IMR-90 (cell line): ENCODE measurements around the gene AGBL1. TPM values are rescaled to one million over a fixed set of nuclear protein-coding genes. Genes with fewer than 3 reads are reported as not detected.

ENCODE experiments used
- ATAC-seq: fragments of 200-7000 bp; cut with Tn5 transposase; 2 replicates; pipeline ENCODE4 v1.9.1; 2020; ENCODE audit warnings: low read depth, mild to moderate bottlenecking, moderate library complexity
- BruUV-seq: library from RNA; stranded (reverse); fragments of 400-500 nt; replicated peaks from 2 replicates; lab custom pipeline; 2021; lab: Mats Ljungman, UMichigan
- CTCF ChIA-PET: fragments of 300-600 bp; formaldehyde crosslinking; extraction: SDS; loops from one replicate; lab custom pipeline; 2021; ENCODE audit warnings: antibody characterized with exemption; lab: Yijun Ruan, JAX
- POLR2A ChIA-PET: fragments of 300-600 bp; sonication (Branson Sonifier 250); formaldehyde crosslinking; loops from one replicate; lab custom pipeline; 2022; ENCODE audit warnings: antibody characterized with exemption; ENCODE audit not compliant: unreplicated experiment; lab: Charles Lee
- DNase-seq: peaks from one replicate; pipeline ENCODE4 v3.0.0; 2013
- H2AFZ ChIP-seq: replicated peaks from 2 replicates; pipeline ENCODE3; 2013; ENCODE audit warnings: low read length, mild to moderate bottlenecking; ENCODE audit not compliant: poor library complexity
- H2AK5ac ChIP-seq: 2 replicates; pipeline ENCODE4 v1.6.1; 2013; ENCODE audit warnings: low read depth, low read length, inconsistent platforms
- H2AK9ac ChIP-seq: replicated peaks from 2 replicates; pipeline ENCODE3; 2013; ENCODE audit warnings: mild to moderate bottlenecking, low read depth, low read length, moderate library complexity; ENCODE audit not compliant: poor library complexity
- H2BK120ac ChIP-seq: 2 replicates; pipeline ENCODE4 v1.6.1; 2013; ENCODE audit warnings: low read depth, low read length, inconsistent platforms
- H2BK15ac ChIP-seq: 3 replicates; pipeline ENCODE4 v1.6.1; 2013; ENCODE audit warnings: low read depth, low read length, inconsistent platforms
- H2BK20ac ChIP-seq: 2 replicates; pipeline ENCODE4 v1.6.1; 2013; ENCODE audit warnings: low read depth, mild to moderate bottlenecking, inconsistent platforms, low read length, moderate library complexity
- H2BK5ac ChIP-seq: 2 replicates; pipeline ENCODE4 v1.6.1; 2013; ENCODE audit warnings: mild to moderate bottlenecking, low read depth, low read length, inconsistent platforms; ENCODE audit not compliant: poor library complexity, severe bottlenecking
- H3K14ac ChIP-seq: replicated peaks from 2 replicates; pipeline ENCODE4 v1.6.1; 2013; ENCODE audit warnings: low read depth, low read length, inconsistent platforms
- H3K18ac ChIP-seq: 2 replicates; pipeline ENCODE4 v1.6.1; 2013; ENCODE audit warnings: low read depth, low read length, control low read depth
- H3K23ac ChIP-seq: 2 replicates; pipeline ENCODE4 v1.6.1; 2013; ENCODE audit warnings: low read depth, low read length, inconsistent platforms
- H3K27ac ChIP-seq: 2 replicates; pipeline ENCODE4 v1.5.1; 2013; ENCODE audit warnings: mild to moderate bottlenecking, control low read depth, low read length; ENCODE audit not compliant: insufficient read depth
- H3K27me3 ChIP-seq: 2 replicates; pipeline ENCODE4 v1.6.1; 2013; ENCODE audit warnings: low read length; ENCODE audit not compliant: control insufficient read depth, insufficient read depth
- H3K36me3 ChIP-seq: 2 replicates; pipeline ENCODE4 v1.6.1; 2013; ENCODE audit warnings: low read length, mixed read lengths; ENCODE audit not compliant: control insufficient read depth, insufficient read depth
- H3K4ac ChIP-seq: 2 replicates; pipeline ENCODE4 v1.6.1; 2013; ENCODE audit warnings: low read depth, low read length, inconsistent platforms
- H3K4me1 ChIP-seq: 2 replicates; pipeline ENCODE4 v1.6.1; 2013; ENCODE audit warnings: low read length, mixed read lengths; ENCODE audit not compliant: control insufficient read depth, insufficient read depth
- H3K4me2 ChIP-seq: 2 replicates; pipeline ENCODE4 v1.6.1; 2013; ENCODE audit warnings: low read depth, mild to moderate bottlenecking, control low read depth, low read length, moderate library complexity
- H3K4me3 ChIP-seq: 2 replicates; pipeline ENCODE4 v1.5.1; 2013; ENCODE audit warnings: low read depth, mild to moderate bottlenecking, control low read depth, low read length, moderate library complexity; ENCODE audit not compliant: insufficient read depth
- H3K56ac ChIP-seq: 2 replicates; pipeline ENCODE4 v1.6.1; 2013; ENCODE audit warnings: low read length, inconsistent platforms; ENCODE audit not compliant: insufficient read depth; ENCODE audit errors: extremely low read depth
- H3K79me1 ChIP-seq, 2 experiments: 2 replicates each; pipeline ENCODE4 v1.6.1; 2013; ENCODE audit warnings: low read length in 2 of 2, inconsistent platforms in 1 of 2, low read depth in 1 of 2
- H3K9ac ChIP-seq: 2 replicates; pipeline ENCODE4 v1.6.1; 2013; ENCODE audit warnings: low read depth, low read length, control low read depth
- H3K9me1 ChIP-seq: 2 replicates; pipeline ENCODE4 v1.6.1; 2013; ENCODE audit warnings: low read length, inconsistent platforms; ENCODE audit not compliant: insufficient read depth
- H3K9me3 ChIP-seq: 2 replicates; pipeline ENCODE4 v1.6.1; 2013; ENCODE audit warnings: low read length; ENCODE audit not compliant: control insufficient read depth, insufficient read depth
- H4K20me1 ChIP-seq: 2 replicates; pipeline ENCODE4 v1.6.1; 2013; ENCODE audit warnings: low read length, inconsistent platforms; ENCODE audit not compliant: insufficient read depth
- H4K5ac ChIP-seq: 2 replicates; pipeline ENCODE4 v1.6.1; 2013; ENCODE audit warnings: mild to moderate bottlenecking, low read depth, low read length, control low read depth
- H4K8ac ChIP-seq, 2 experiments: 2 replicates each; pipeline ENCODE4 v1.6.1; 2013; ENCODE audit warnings: low read depth in 2 of 2, low read length in 2 of 2, control low read depth in 1 of 2, inconsistent platforms in 1 of 2
- H4K91ac ChIP-seq: 2 replicates; pipeline ENCODE4 v1.6.1; 2013; ENCODE audit warnings: low read depth, low read length, inconsistent platforms; ENCODE audit not compliant: insufficient read depth
- BHLHE40 ChIP-seq: fragments of 150-350 bp; IDR thresholded peaks from 2 replicates; pipeline ENCODE4 v1.6.1; 2016; ENCODE audit warnings: mild to moderate bottlenecking, low read depth, low read length
- CEBPB ChIP-seq: IDR thresholded peaks from 2 replicates; pipeline ENCODE4 v1.6.1; 2012; ENCODE audit warnings: low read depth, low read length, improper control_type of control experiment
- CHD1 ChIP-seq: IDR thresholded peaks from 2 replicates; pipeline ENCODE4 v1.6.1; 2012; ENCODE audit warnings: low read depth, low read length, improper control_type of control experiment
- ELK1 ChIP-seq: fragments of 150-350 bp; IDR thresholded peaks from 2 replicates; pipeline ENCODE4 v1.6.1; 2016; ENCODE audit warnings: low read depth, mild to moderate bottlenecking, low read length, moderate library complexity, borderline replicate concordance
- MAFK ChIP-seq: IDR thresholded peaks from 2 replicates; pipeline ENCODE4 v1.6.1; 2012; ENCODE audit warnings: low read depth, low read length, improper control_type of control experiment
- MAZ ChIP-seq: IDR thresholded peaks from 2 replicates; pipeline ENCODE4 v1.6.1; 2012; ENCODE audit warnings: low read depth, mild to moderate bottlenecking, low read length, improper control_type of control experiment, moderate library complexity, borderline replicate concordance
- MXI1 ChIP-seq: IDR thresholded peaks from 2 replicates; pipeline ENCODE4 v1.6.1; 2012; ENCODE audit warnings: low read depth, mild to moderate bottlenecking, low read length, moderate library complexity, borderline replicate concordance
- NFE2L2 ChIP-seq: fragments of 150-350 bp; IDR thresholded peaks from 2 replicates; pipeline ENCODE4 v1.6.1; 2016; ENCODE audit warnings: low read depth, mild to moderate bottlenecking, low read length
- POLR2A ChIP-seq: IDR thresholded peaks from 2 replicates; pipeline ENCODE4 v1.6.1; 2012; ENCODE audit warnings: mild to moderate bottlenecking, low read depth, low read length
- RAD21 ChIP-seq: IDR thresholded peaks from 2 replicates; pipeline ENCODE4 v1.6.1; 2012; ENCODE audit warnings: low read length, improper control_type of control experiment
- RCOR1 ChIP-seq: IDR thresholded peaks from 2 replicates; pipeline ENCODE4 v1.6.1; 2012; ENCODE audit warnings: mild to moderate bottlenecking, low read length, improper control_type of control experiment; ENCODE audit not compliant: insufficient replicate concordance
- RFX5 ChIP-seq: IDR thresholded peaks from 2 replicates; pipeline ENCODE4 v1.8.0; 2012; ENCODE audit warnings: low read depth, mild to moderate bottlenecking, low read length, moderate library complexity
- SMC3 ChIP-seq: fragments of 150-350 bp; IDR thresholded peaks from 2 replicates; pipeline ENCODE4 v1.6.1; 2016; ENCODE audit warnings: low read depth, mild to moderate bottlenecking, antibody characterized with exemption, low read length, moderate library complexity
- WGBS, 2 experiments: methylation state at CpG; one replicate each; pipeline versions ENCODE4 v1.1.5 to v1.1.7; 2013; ENCODE audit warnings: missing lambda C conversion rate in 2 of 2; ENCODE audit not compliant: insufficient read length in 1 of 2; ENCODE audit errors: extremely low coverage in 2 of 2; 5-methylcytosine and 5-hydroxymethylcytosine counted together
- dilution Hi-C: fragments of 300-500 bp; cut with HindIII; formaldehyde crosslinking; loops from one replicate; pipeline ENCODE4 v1.14.3; 2018; ENCODE audit warnings: low sequenced_read_pairs; ENCODE audit not compliant: unreplicated experiment
- in situ Hi-C: fragments of 300-500 bp; cut with MboI; formaldehyde crosslinking; loops from 3 replicates; pipeline ENCODE4 v1.14.3; 2019; ENCODE audit warnings: low sequenced_read_pairs, inconsistent platforms, mixed read lengths
- intact Hi-C: fragments of 100-400 bp; cut with micrococcal nuclease; formaldehyde crosslinking; loops from 2 replicates; pipeline ENCODE4 v1.10.0; 2022
- polyA plus RNA-seq, 3 experiments: library from polyadenylated mRNA; depleted of rRNA; stranded (reverse); fragments of >200 nt; gene quantifications; 2 replicates each; pipeline ENCODE4 v1.2.3, GENCODE V29; 2012; ENCODE audit warnings: low replicate concordance in 1 of 3
- total RNA-seq: library from RNA; depleted of rRNA; stranded (reverse); fragments of >200 nt; gene quantifications from 2 replicates; pipeline ENCODE4 v1.2.3, GENCODE V29; 2012
- TF ChIP-seq, protein P1 (sequence below): conservative IDR thresholded peaks from 2 replicates; pipeline ENCODE4 v1.5.1; 2012; ENCODE audit warnings: mild to moderate bottlenecking, low read depth, low read length, improper control_type of control experiment

The AGBL1 gene
- total and polyA plus RNA-seq, 2 of the 4 experiments (the other 2 are of a cell fraction) = not detected

- Histone ChIP-seq H3K23ac (no peak overlapping the region), H2BK15ac (no peak overlapping the region), H3K4me2 (no peak overlapping the region), H2AFZ (no peak overlapping the region), H3K27ac (no peak overlapping the region), H3K79me1 (no peaks in the 10 kb centered on the region), H4K20me1 (no peaks in the 10 kb centered on the region), H4K91ac (no peak overlapping the region), H2BK5ac (no peak overlapping the region), H3K9me1 (no peaks in the 10 kb centered on the region), H3K36me3 (no peaks in the 10 kb centered on the region), H2BK20ac (no peak overlapping the region), H3K9me3 (peaks cover 7% of the 10 kb centered on the region), H3K9ac (no peak overlapping the region), H3K14ac (no peak overlapping the region), H3K4ac (no peak overlapping the region), H2BK120ac (no peak overlapping the region), H2AK5ac (no peak overlapping the region), H3K27me3 (no peaks in the 10 kb centered on the region), H3K18ac (no peak overlapping the region), H2AK9ac (no peak overlapping the region), H4K5ac (no peak overlapping the region), H3K56ac (no peak overlapping the region), H3K4me1 (no peaks in the 10 kb centered on the region), H4K8ac (no peak overlapping the region), H3K4me3 (no peak overlapping the region)
- DNase-seq = no peak
- POLR2A ChIA-PET = no interaction called here
- BruUV-seq = no TSS peak
- intact Hi-C loops (no loop called here), in situ Hi-C loops (no loop called here), dilution Hi-C loops (no loop called here)
- no peak for ATAC-seq
- CTCF ChIA-PET = interaction anchor here (0.6 kb wide), 1 partner anchor 473 kb away, joined by 3 read pairs; no protein-coding TSS in a partner anchor
- 0% methylated on average over 2 of the region's 4 CpGs; no CpG with 5 or more reads in 1 of the 2 experiments for WGBS, 2 experiments
- TF ChIP-seq, protein P1, sequence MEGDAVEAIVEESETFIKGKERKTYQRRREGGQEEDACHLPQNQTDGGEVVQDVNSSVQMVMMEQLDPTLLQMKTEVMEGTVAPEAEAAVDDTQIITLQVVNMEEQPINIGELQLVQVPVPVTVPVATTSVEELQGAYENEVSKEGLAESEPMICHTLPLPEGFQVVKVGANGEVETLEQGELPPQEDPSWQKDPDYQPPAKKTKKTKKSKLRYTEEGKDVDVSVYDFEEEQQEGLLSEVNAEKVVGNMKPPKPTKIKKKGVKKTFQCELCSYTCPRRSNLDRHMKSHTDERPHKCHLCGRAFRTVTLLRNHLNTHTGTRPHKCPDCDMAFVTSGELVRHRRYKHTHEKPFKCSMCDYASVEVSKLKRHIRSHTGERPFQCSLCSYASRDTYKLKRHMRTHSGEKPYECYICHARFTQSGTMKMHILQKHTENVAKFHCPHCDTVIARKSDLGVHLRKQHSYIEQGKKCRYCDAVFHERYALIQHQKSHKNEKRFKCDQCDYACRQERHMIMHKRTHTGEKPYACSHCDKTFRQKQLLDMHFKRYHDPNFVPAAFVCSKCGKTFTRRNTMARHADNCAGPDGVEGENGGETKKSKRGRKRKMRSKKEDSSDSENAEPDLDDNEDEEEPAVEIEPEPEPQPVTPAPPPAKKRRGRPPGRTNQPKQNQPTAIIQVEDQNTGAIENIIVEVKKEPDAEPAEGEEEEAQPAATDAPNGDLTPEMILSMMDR = no peak
- no peak for TF ChIP-seq CEBPB
- no peak for TF ChIP-seq MAFK
- no peak for TF ChIP-seq RFX5
- TF ChIP-seq MAZ = no peak
- TF ChIP-seq RCOR1 = no peak
- TF ChIP-seq MXI1 = no peak
- TF ChIP-seq NFE2L2 = no peak
- TF ChIP-seq ELK1 = no peak
- no peak for TF ChIP-seq POLR2A
- TF ChIP-seq RAD21 = no peak
- no peak for TF ChIP-seq SMC3
- TF ChIP-seq BHLHE40 = no peak
- TF ChIP-seq CHD1 = no peak
These were observed 967.7 kb downstream of the AGBL1 start for GRCh38 chr15:87047203-87047965.
